HG03342 (cell line): Measurements from ENCODE around the gene MALRD1.
"Not testable (repeated sequence)": the region's sequence is repeated elsewhere in the genome, so short reads cannot be mapped to it uniquely, and the experiment has no call there.

Source experiments
- ATAC-seq: cut with Tn5 transposase; IDR thresholded peaks from one replicate; pipeline ENCODE4 v1.9.1; 2021; ENCODE audit warnings: mild to moderate bottlenecking, moderate library complexity; ENCODE audit not compliant: unreplicated experiment

Gene MALRD1

GRCh38 chr10:19689231-19689630 lies 640.6 kb downstream of the MALRD1 start:
- no peak for ATAC-seq

GRCh38 chr10:19699299-19699698 lies 650.7 kb downstream of the MALRD1 start:
- ATAC-seq = no peak

GRCh38 chr10:19701427-19702052 lies 652.9 kb downstream of the MALRD1 start:
- no peak for ATAC-seq

- no peak for ATAC-seq
Measured at GRCh38 chr10:19702215-19702614, 653.6 kb downstream of the MALRD1 start.

- no peak for ATAC-seq
Measured at GRCh38 chr10:19704544-19704943, 655.9 kb downstream of the MALRD1 start.

GRCh38 chr10:19705250-19705649 lies 656.6 kb downstream of the MALRD1 start:
- ATAC-seq = no peak

GRCh38 chr10:19706904-19707303 lies 658.3 kb downstream of the MALRD1 start:
- ATAC-seq = no peak

GRCh38 chr10:19707376-19707775 lies 658.8 kb downstream of the MALRD1 start:
- no peak for ATAC-seq

GRCh38 chr10:19708031-19708430 lies 659.4 kb downstream of the MALRD1 start:
- no peak for ATAC-seq

- no peak for ATAC-seq
Measured at GRCh38 chr10:19710600-19710999, 662.0 kb downstream of the MALRD1 start.

GRCh38 chr10:19713159-19713558 lies 664.6 kb downstream of the MALRD1 start:
- no peak for ATAC-seq

GRCh38 chr10:19713800-19714525 lies 665.4 kb downstream of the MALRD1 start:
- no peak for ATAC-seq

- no peak for ATAC-seq
Measured at GRCh38 chr10:19719284-19719683, 670.7 kb downstream of the MALRD1 start.

- ATAC-seq = no peak
Measured at GRCh38 chr10:19724287-19724686, 675.7 kb downstream of the MALRD1 start.

- ATAC-seq = no peak
Measured at GRCh38 chr10:19728376-19728775, 679.8 kb downstream of the MALRD1 start.

GRCh38 chr10:19728964-19729363 lies 680.4 kb downstream of the MALRD1 start:
- no peak for ATAC-seq

GRCh38 chr10:19730167-19730906 lies 681.7 kb downstream of the MALRD1 start:
- no peak for ATAC-seq

GRCh38 chr10:19730907-19731217 lies 682.3 kb downstream of the MALRD1 start:
- ATAC-seq = no peak

GRCh38 chr10:19731560-19731959 lies 683.0 kb downstream of the MALRD1 start:
- no peak for ATAC-seq

GRCh38 chr10:19738440-19738839 lies 689.8 kb downstream of the MALRD1 start:
- no peak for ATAC-seq

GRCh38 chr10:19739232-19739631 lies 690.6 kb downstream of the MALRD1 start:
- not testable (repeated sequence) for ATAC-seq

- not testable (repeated sequence) for ATAC-seq
Measured at GRCh38 chr10:19742144-19742543, 693.5 kb downstream of the MALRD1 start.
